K562 (cell line): ENCODE data around the gene PRAMEF20. TPM values are rescaled to one million over a fixed set of nuclear protein-coding genes. Genes with fewer than 3 reads are reported as not detected.

Source experiments
- ATAC-seq: fragments of 200-7000 bp; cut with Tn5 transposase; 3 replicates; pipeline ENCODE4 v1.9.1; 2020; ENCODE audit warnings: moderate library complexity
- BruUV-seq: library from RNA; stranded (reverse); fragments of 400-500 nt; replicated peaks from 2 replicates; lab custom pipeline; 2021; lab: Mats Ljungman, UMichigan
- CTCF ChIA-PET: fragments of 300-600 bp; formaldehyde crosslinking; extraction: SDS; loops from one replicate; lab custom pipeline; 2021; ENCODE audit warnings: low intra/inter-chr PET ratio; lab: Yijun Ruan, JAX
- POLR2A ChIA-PET: fragments of 300-600, 350-650 bp; sonication (Branson Sonifier 250); formaldehyde crosslinking; extraction: SDS; loops from one replicate; lab custom pipeline; 2021; ENCODE audit warnings: antibody characterized with exemption, inconsistent platforms; lab: Yijun Ruan, JAX
- DNase-seq, 4 experiments: peaks; one replicate each; pipeline versions ENCODE4 v3.0.0 to v3.0.0-alpha.2; 2011 to 2018; ENCODE audit warnings: low spot score in 3 of 4, mixed read lengths in 3 of 4; ENCODE audit errors: extremely low read depth in 1 of 4
- FAIRE-seq: peaks from 2 replicates; lab custom pipeline; 2011; peaks lifted over from hg19 to GRCh38; lab: Jason Lieb, UNC
- H2AFZ ChIP-seq: 2 replicates; pipeline ENCODE4 v1.6.0; 2011; ENCODE audit warnings: low read depth, low read length, control low read depth, inconsistent platforms
- H3K27ac ChIP-seq: fragments of 200-600 bp; 3 replicates; pipeline ENCODE4 v1.8.0; 2011; ENCODE audit warnings: low read depth, mild to moderate bottlenecking, control low read depth, inconsistent platforms, low read length, moderate library complexity, mixed read lengths; ENCODE audit errors: extremely low read depth
- H3K27me3 ChIP-seq, 2 experiments: fragments of 300-600 bp in 1 of 2; 2 replicates in 1 of 2; 3 replicates in 1 of 2; pipeline versions ENCODE4 v1.6.0 to v1.8.0; 2011; ENCODE audit warnings: inconsistent platforms in 2 of 2, low read length in 2 of 2, mild to moderate bottlenecking in 1 of 2, mixed read lengths in 1 of 2, moderate library complexity in 1 of 2; ENCODE audit not compliant: control insufficient read depth in 2 of 2, insufficient read depth in 2 of 2
- H3K36me3 ChIP-seq: fragments of 300-600 bp; 3 replicates; pipeline ENCODE4 v1.8.0; 2011; ENCODE audit warnings: mild to moderate bottlenecking, low read length, inconsistent platforms; ENCODE audit not compliant: control insufficient read depth, insufficient read depth
- H3K4me1 ChIP-seq, 2 experiments: fragments of 200-600 bp in 1 of 2; replicated peaks in 1 of 2; 2 replicates in 1 of 2; 3 replicates in 1 of 2; pipeline versions ENCODE4 v1.5.1 to v1.8.0; 2011; ENCODE audit warnings: inconsistent platforms in 2 of 2, low read length in 2 of 2, mild to moderate bottlenecking in 1 of 2, mixed read lengths in 1 of 2, moderate library complexity in 1 of 2; ENCODE audit not compliant: control insufficient read depth in 2 of 2, insufficient read depth in 2 of 2
- H3K4me2 ChIP-seq: 2 replicates; pipeline ENCODE4 v1.6.1; 2011; ENCODE audit warnings: low read length, control low read depth, inconsistent platforms, mixed read lengths; ENCODE audit not compliant: insufficient read depth
- H3K4me3 ChIP-seq: fragments of 200-600 bp; sonication (generic), shearing (Covaris generic); 2 replicates; pipeline ENCODE4 v1.5.1; 2016; ENCODE audit warnings: control low read depth, inconsistent platforms
- H3K79me2 ChIP-seq: fragments of 200-600 bp; 3 replicates; pipeline ENCODE4 v1.8.0; 2011; ENCODE audit warnings: low read length, inconsistent platforms; ENCODE audit not compliant: control insufficient read depth, insufficient read depth
- H3K9ac ChIP-seq, 2 experiments: 2 replicates each; pipeline versions ENCODE4 v1.6.0 to v1.6.1; 2011; ENCODE audit warnings: low read depth in 2 of 2, low read length in 2 of 2, control low read depth in 1 of 2, inconsistent platforms in 1 of 2, mild to moderate bottlenecking in 1 of 2, mixed read lengths in 1 of 2; ENCODE audit not compliant: insufficient read depth in 1 of 2
- H3K9me1 ChIP-seq: one replicate; pipeline ENCODE4 v1.6.0; 2011; ENCODE audit warnings: inconsistent platforms, mild to moderate bottlenecking, low read length, moderate library complexity; ENCODE audit not compliant: control insufficient read depth, insufficient read depth
- H3K9me3 ChIP-seq: replicated peaks from 2 replicates; pipeline ENCODE4 v1.5.1; 2011; ENCODE audit warnings: low read depth, low read length, inconsistent platforms; ENCODE audit not compliant: control insufficient read depth, insufficient read depth
- H4K20me1 ChIP-seq: replicated peaks from 2 replicates; pipeline ENCODE4 v1.6.1; 2011; ENCODE audit warnings: low read length, inconsistent platforms, mixed read lengths; ENCODE audit not compliant: control insufficient read depth, insufficient read depth
- BRD4 ChIP-seq: fragments of 200-600 bp; sonication (generic); IDR thresholded peaks from 2 replicates; pipeline ENCODE4 v1.6.1; 2017; ENCODE audit warnings: inconsistent platforms
- HDGF ChIP-seq: fragments of 450-650 bp; IDR thresholded peaks from 2 replicates; pipeline ENCODE4 v1.6.1; 2016
- ILF3 ChIP-seq: fragments of 450-650 bp; IDR thresholded peaks from 2 replicates; pipeline ENCODE4 v1.6.1; 2018; ENCODE audit warnings: antibody characterized with exemption, mild to moderate bottlenecking, moderate library complexity, borderline replicate concordance
- LEF1 ChIP-seq: fragments of 450-650 bp; IDR thresholded peaks from 2 replicates; pipeline ENCODE4 v1.6.1; 2016; ENCODE audit warnings: mild to moderate bottlenecking
- POLR2A ChIP-seq: fragments of 450-650 bp; conservative IDR thresholded peaks from 2 replicates; pipeline ENCODE4 v1.6.1; 2016
- POLR3G ChIP-seq: IDR thresholded peaks from 2 replicates; pipeline ENCODE4 v1.6.1; 2011; ENCODE audit not compliant: insufficient read length, insufficient replicate concordance; ENCODE audit errors: extremely low read depth
- SIX5 ChIP-seq, 2 experiments: IDR thresholded peaks; 2 replicates each; pipeline ENCODE4 v1.6.1; 2011; ENCODE audit warnings: low read length in 2 of 2, borderline replicate concordance in 1 of 2, low read depth in 1 of 2, mild to moderate bottlenecking in 1 of 2, moderate library complexity in 1 of 2; ENCODE audit not compliant: insufficient read depth in 1 of 2
- TRIM24 ChIP-seq, 2 experiments: fragments of 450-650 bp; IDR thresholded peaks; 2 replicates each; pipeline ENCODE4 v1.6.1; 2016
- ZNF197 ChIP-seq: fragments of 200-800 bp; sonication (Bioruptor generic); IDR thresholded peaks from 2 replicates; pipeline ENCODE4 v1.6.1; 2016; ENCODE audit warnings: low read depth, missing genetic modification characterization, missing compliant biosample characterization
- ZNF282 ChIP-seq: sonication (generic); formaldehyde crosslinking; IDR thresholded peaks from 2 replicates; pipeline ENCODE4 v1.8.1; 2023; ENCODE audit warnings: missing genetic modification reagents
- ZNF324 ChIP-seq: fragments of 250-450 bp; sonication (Bioruptor Pico); IDR thresholded peaks from 2 replicates; pipeline ENCODE4 v1.4.0; 2020; ENCODE audit warnings: mild to moderate bottlenecking
- ZNF668 ChIP-seq: fragments of 250-450 bp; sonication (Bioruptor Pico); IDR thresholded peaks from 2 replicates; pipeline ENCODE4 v1.8.0; 2022; ENCODE audit warnings: mild to moderate bottlenecking, inconsistent platforms
- WGBS: fragments of 100-300 bp; shearing (Covaris generic); methylation state at CpG from one replicate; pipeline ENCODE4 v1.1.6; 2016; ENCODE audit warnings: low coverage, mixed read lengths; ENCODE audit not compliant: insufficient coverage; ENCODE audit errors: missing lambda C conversion rate; 5-methylcytosine and 5-hydroxymethylcytosine counted together
- in situ Hi-C: fragments of 300-500 bp; cut with MboI; formaldehyde crosslinking; loops from 4 replicates; pipeline ENCODE4 v1.15.0; 2018; ENCODE audit warnings: inconsistent platforms, mixed read lengths
- intact Hi-C: fragments of 100-400 bp; cut with micrococcal nuclease; formaldehyde crosslinking; loops from 2 replicates; pipeline ENCODE4 v1.14.2; 2022
- polyA plus RNA-seq, 8 experiments: library from polyadenylated mRNA; depleted of rRNA in 4 of 8; stranded (reverse) in 5 of 8; unstranded in 3 of 8; fragments of >200 nt; fragmentation: Nextera tagmentation in 2 of 8; fragmentation: Illumina TruSeq in 1 of 8; extraction: Ambion mirVana in 2 of 8; extraction: Trizol in 1 of 8; gene quantifications; 2 replicates each; pipeline versions ENCODE4 v1.2.1 to v1.2.3, GENCODE V29; 2011 to 2014; ENCODE audit warnings: inconsistent platforms in 1 of 8, missing spikeins in 1 of 8
- total RNA-seq, 7 experiments: library from RNA; depleted of rRNA in 6 of 7; stranded (reverse); fragments of >200 nt in 6 of 7; fragmentation: Illumina TruSeq in 2 of 7; extraction: Trizol in 2 of 7; gene quantifications; 2 replicates each; pipeline versions ENCODE4 v1.2.1 to v1.2.3, GENCODE V29; 2011 to 2021; ENCODE audit warnings: low replicate concordance in 1 of 7

The PRAMEF20 gene
- total and polyA plus RNA-seq, 9 of the 15 experiments (the other 6 are each of a cell fraction or from before 2014, with no cell fraction given): not detected

DNA sequence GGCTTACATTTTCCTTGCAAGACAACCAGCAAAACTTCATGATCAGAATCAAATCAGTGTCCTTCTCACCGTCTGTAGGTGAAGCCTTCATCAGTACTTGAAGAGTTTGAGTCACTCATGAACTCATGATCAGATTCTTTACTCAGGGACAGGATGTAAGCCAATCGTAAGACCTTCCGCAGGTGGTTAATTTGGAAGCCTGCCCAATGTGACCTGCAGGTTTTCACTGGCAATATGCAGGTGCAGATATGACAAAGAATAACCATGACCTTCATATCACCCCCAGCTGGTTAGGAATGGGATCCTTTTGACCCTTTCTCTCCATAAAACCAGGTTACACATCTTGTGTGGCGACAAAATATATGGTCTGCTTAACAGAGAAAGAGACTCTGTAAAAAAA lies 2.4 kb upstream of the PRAMEF20 start:
- no peaks in the 10 kb centered on the region for H3K9me1 ChIP-seq
- POLR2A ChIA-PET: no interaction called here
- DNase-seq: no peak
- CTCF ChIA-PET: no interaction called here
- no TSS peak for BruUV-seq
- H3K27me3 ChIP-seq: peaks cover 0 to 10% of the 10 kb centered on the region in 2 experiments; a peak in 1 of 5 replicates
- no peak overlapping the region for H3K4me3 ChIP-seq
- in situ Hi-C loops: no loop called here
- no peaks in the 10 kb centered on the region for H3K79me2 ChIP-seq
- no peak for FAIRE-seq
- H3K36me3 ChIP-seq: no peaks in the 10 kb centered on the region
- H3K27ac ChIP-seq: no peak overlapping the region
- intact Hi-C loops: no loop called here
- no peaks in the 10 kb centered on the region for H3K4me1 ChIP-seq
- H3K9ac ChIP-seq: no peak overlapping the region
- TF ChIP-seq SIX5 (IDR thresholded peaks at IDR 0.05; ENCODE audit: borderline replicate concordance in 1 of 2, insufficient read depth in 1 of 2, low read depth in 1 of 2, low read length in 2 of 2) (no peak), ZNF324 (no peak), ZNF668 (CRISPR knock-in tag) (no peak), HDGF (no peak), POLR2A (no peak), ZNF282 (no peak), LEF1 (no peak), ILF3 (no peak), ZNF197 (CRISPR knock-in tag) (no peak), TRIM24 (IDR thresholded peaks at IDR 0.05) (no peak), BRD4 (no peak), POLR3G (no peak)
- H3K9me3 ChIP-seq: no peaks in the 10 kb centered on the region
- WGBS: 3% methylated on average over 4 of the region's 4 CpGs
- no peak overlapping the region for H2AFZ ChIP-seq
- no peak for ATAC-seq
- H3K4me2 ChIP-seq: no peak overlapping the region
- no peaks in the 10 kb centered on the region for H4K20me1 ChIP-seq
